ENCODE data around the gene GLIS2.

Gene GLIS2

GRCh38 chr16:4273858-4274311, 42.0 kb upstream of the GLIS2 start:
- POLR2A ChIA-PET = interaction anchor here (1.0 kb wide), 1 partner anchor 11 kb away, joined by 4 read pairs; no protein-coding TSS in a partner anchor
- no peaks in the 10 kb centered on the region for H3K27me3 ChIP-seq (replicated peaks in 2 of 5; ENCODE audit: control insufficient read depth in 4 of 5, insufficient read depth in 5 of 5, low read length in 4 of 5)
- peaks cover 0 to 27% (median 24%) of the 10 kb centered on the region in 4 experiments for H3K4me1 ChIP-seq (ENCODE audit: control extremely low read depth in 1 of 4, control insufficient read depth in 4 of 4, insufficient read depth in 4 of 4, low read length in 3 of 4)
- H3K4me3 ChIP-seq (ENCODE audit: control insufficient read depth in 1 of 7, extremely low read depth in 1 of 7, insufficient read depth in 4 of 7, low read depth in 2 of 7, low read length in 6 of 7) = peak overlapping the region; percentile 45 to 93 (median 79)
- CTCF ChIA-PET = interaction anchor here (0.7 to 3.0 kb wide), 11 partner anchors 11 to 64 kb away, joined by 3 to 15 read pairs (median 4); no protein-coding TSS in a partner anchor
- peak; percentile 85 to 88 (median 86) for DNase-seq
- no peaks in the 10 kb centered on the region for H3K9me3 ChIP-seq (ENCODE audit: control extremely low read depth in 1 of 5, control insufficient read depth in 4 of 5, insufficient read depth in 2 of 5, low read depth in 1 of 5, low read length in 4 of 5)
- peak overlapping the region; percentile 25 to 76 for H3K27ac ChIP-seq (ENCODE audit: insufficient read depth in 1 of 2, low read depth in 1 of 2, low read length in 2 of 2, poor library complexity in 1 of 2, severe bottlenecking in 2 of 2)
- 0% methylated on average over 18 of the region's 25 CpGs for WGBS (ENCODE audit: insufficient coverage)
- H3K36me3 ChIP-seq (ENCODE audit: control insufficient read depth in 4 of 4, insufficient read depth in 4 of 4, low read length in 3 of 4) = no peaks in the 10 kb centered on the region

GRCh38 chr16:4275861-4276260, 40.0 kb upstream of the GLIS2 start:
- 98% methylated on average over 6 of the region's 6 CpGs for WGBS (ENCODE audit: insufficient coverage)
- POLR2A ChIA-PET = no interaction called here
- Histone ChIP-seq H3K4me1 (ENCODE audit: control extremely low read depth in 1 of 4, control insufficient read depth in 4 of 4, insufficient read depth in 4 of 4, low read length in 3 of 4) (peaks cover 0 to 19% (median 16%) of the 10 kb centered on the region in 4 experiments), H3K27ac (ENCODE audit: insufficient read depth in 1 of 2, low read depth in 1 of 2, low read length in 2 of 2, poor library complexity in 1 of 2, severe bottlenecking in 2 of 2) (no peak overlapping the region), H3K9me3 (ENCODE audit: control extremely low read depth in 1 of 5, control insufficient read depth in 4 of 5, insufficient read depth in 2 of 5, low read depth in 1 of 5, low read length in 4 of 5) (peaks cover 0 to 2% (median 0%) of the 10 kb centered on the region in 5 experiments), H3K36me3 (ENCODE audit: control insufficient read depth in 4 of 4, insufficient read depth in 4 of 4, low read length in 3 of 4) (no peaks in the 10 kb centered on the region), H3K27me3 (replicated peaks in 2 of 5; ENCODE audit: control insufficient read depth in 4 of 5, insufficient read depth in 5 of 5, low read length in 4 of 5) (no peaks in the 10 kb centered on the region), H3K4me3 (ENCODE audit: control insufficient read depth in 1 of 7, extremely low read depth in 1 of 7, insufficient read depth in 4 of 7, low read depth in 2 of 7, low read length in 6 of 7) (no peak overlapping the region)
- no peak for DNase-seq
- CTCF ChIA-PET = interaction anchor here (0.5 to 3.4 kb wide), 5 partner anchors 10 to 116 kb away, joined by 3 to 9 read pairs (median 4); no protein-coding TSS in a partner anchor

- Histone ChIP-seq H3K27me3 (replicated peaks in 2 of 5; ENCODE audit: control insufficient read depth in 4 of 5, insufficient read depth in 5 of 5, low read length in 4 of 5) (no peaks in the 10 kb centered on the region), H3K27ac (ENCODE audit: insufficient read depth in 1 of 2, low read depth in 1 of 2, low read length in 2 of 2, poor library complexity in 1 of 2, severe bottlenecking in 2 of 2) (no peak overlapping the region), H3K4me3 (ENCODE audit: control insufficient read depth in 1 of 7, extremely low read depth in 1 of 7, insufficient read depth in 4 of 7, low read depth in 2 of 7, low read length in 6 of 7) (no peak overlapping the region), H3K4me1 (ENCODE audit: control extremely low read depth in 1 of 4, control insufficient read depth in 4 of 4, insufficient read depth in 4 of 4, low read length in 3 of 4) (peaks cover 0 to 10% (median 9%) of the 10 kb centered on the region in 4 experiments), H3K9me3 (ENCODE audit: control extremely low read depth in 1 of 5, control insufficient read depth in 4 of 5, insufficient read depth in 2 of 5, low read depth in 1 of 5, low read length in 4 of 5) (peaks cover 0 to 4% (median 0%) of the 10 kb centered on the region in 5 experiments), H3K36me3 (ENCODE audit: control insufficient read depth in 4 of 4, insufficient read depth in 4 of 4, low read length in 3 of 4) (no peaks in the 10 kb centered on the region)
- WGBS (ENCODE audit: insufficient coverage) = 95% methylated on average over 2 of the region's 2 CpGs
- no peak for DNase-seq
- CTCF ChIA-PET = interaction anchor here (3.4 kb wide), 1 partner anchor 24 kb away, joined by 9 read pairs; no protein-coding TSS in a partner anchor
- POLR2A ChIA-PET = no interaction called here
Measured at GRCh38 chr16:4277987-4278513, 37.8 kb upstream of the GLIS2 start.

DNA sequence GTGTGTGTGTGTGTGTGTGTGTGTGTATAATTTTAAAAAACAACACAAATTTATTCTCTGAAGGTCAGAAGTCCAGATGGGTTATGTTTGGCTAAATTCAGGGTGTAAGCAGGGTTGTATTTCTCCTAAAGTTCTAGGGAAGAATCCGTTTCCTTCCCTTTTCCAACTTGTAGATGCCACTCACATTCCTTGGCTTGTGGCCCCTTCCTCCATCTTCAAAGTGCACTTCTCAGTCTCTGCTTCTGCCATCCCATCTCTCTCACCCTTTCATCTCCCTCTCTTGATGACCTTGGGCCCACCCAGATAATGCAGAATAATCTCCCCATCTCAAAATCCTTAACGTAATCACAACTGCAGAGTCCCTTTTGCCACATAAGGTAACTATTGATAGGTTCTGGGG, 35.2 kb upstream of the GLIS2 start:
- no CpG with 5 or more reads among the region's 2 CpGs for WGBS (ENCODE audit: insufficient coverage)
- peaks cover 0 to 3% (median 0%) of the 10 kb centered on the region in 4 experiments for H3K4me1 ChIP-seq (ENCODE audit: control extremely low read depth in 1 of 4, control insufficient read depth in 4 of 4, insufficient read depth in 4 of 4, low read length in 3 of 4)
- H3K36me3 ChIP-seq (ENCODE audit: control insufficient read depth in 4 of 4, insufficient read depth in 4 of 4, low read length in 3 of 4) = no peaks in the 10 kb centered on the region
- DNase-seq = no peak
- ChIA-PET POLR2A (no interaction called here), CTCF (no interaction called here)
- H3K9me3 ChIP-seq (ENCODE audit: control extremely low read depth in 1 of 5, control insufficient read depth in 4 of 5, insufficient read depth in 2 of 5, low read depth in 1 of 5, low read length in 4 of 5) = peaks cover 0 to 4% (median 0%) of the 10 kb centered on the region in 5 experiments
- H3K4me3 ChIP-seq (ENCODE audit: control insufficient read depth in 1 of 7, extremely low read depth in 1 of 7, insufficient read depth in 4 of 7, low read depth in 2 of 7, low read length in 6 of 7) = no peak overlapping the region
- no peak overlapping the region for H3K27ac ChIP-seq (ENCODE audit: insufficient read depth in 1 of 2, low read depth in 1 of 2, low read length in 2 of 2, poor library complexity in 1 of 2, severe bottlenecking in 2 of 2)
- H3K27me3 ChIP-seq (replicated peaks in 2 of 5; ENCODE audit: control insufficient read depth in 4 of 5, insufficient read depth in 5 of 5, low read length in 4 of 5) = no peaks in the 10 kb centered on the region

DNA sequence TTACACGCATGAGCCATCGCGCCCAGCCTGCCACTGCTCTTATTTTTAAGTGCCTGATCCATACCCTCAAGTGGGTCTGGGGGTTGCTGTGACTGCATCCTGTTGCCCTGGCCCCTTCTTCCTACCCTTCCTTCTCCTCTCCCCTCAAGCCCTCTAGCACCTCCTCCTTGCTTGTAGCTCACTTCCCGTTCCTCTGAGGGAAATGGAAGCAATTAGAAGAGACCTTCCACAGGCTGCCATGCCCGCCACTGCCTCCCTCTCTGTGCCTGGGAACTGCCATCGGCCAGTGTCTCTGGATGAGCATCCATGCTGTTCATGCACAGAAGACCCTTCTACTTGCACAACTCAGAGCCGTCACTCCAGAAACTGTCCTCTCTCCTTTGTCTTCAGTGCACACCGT, 32.4 kb upstream of the GLIS2 start:
- no peak overlapping the region for H3K4me3 ChIP-seq (ENCODE audit: control insufficient read depth in 1 of 7, extremely low read depth in 1 of 7, insufficient read depth in 4 of 7, low read depth in 2 of 7, low read length in 6 of 7)
- POLR2A ChIA-PET = no interaction called here
- WGBS (ENCODE audit: insufficient coverage) = 87% methylated on average over 8 of the region's 8 CpGs

DNA sequence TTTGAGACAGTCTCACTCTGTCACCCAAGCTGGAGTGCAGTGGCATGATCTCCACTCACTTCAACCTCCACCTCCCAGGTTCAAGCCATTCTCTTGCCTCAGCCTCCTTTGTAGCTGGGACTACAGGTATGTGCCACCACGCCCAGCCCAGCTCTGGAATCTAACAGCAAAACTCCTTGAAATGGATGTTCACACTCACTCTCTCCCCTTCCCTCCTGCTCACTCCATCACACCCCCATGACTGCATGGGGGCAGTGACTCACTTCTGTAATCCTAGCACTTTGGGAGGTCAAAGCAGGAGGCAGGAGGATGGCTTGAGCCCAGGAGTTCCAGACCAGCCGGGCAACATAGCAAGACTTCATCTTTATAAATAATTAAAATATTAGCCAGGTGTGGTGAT, 31.9 kb upstream of the GLIS2 start:
- ChIA-PET POLR2A (interaction anchor here (0.6 to 1.5 kb wide), 2 partner anchors 10 to 138 kb away, joined by 4 read pairs; no protein-coding TSS in a partner anchor), CTCF (interaction anchor here (0.7 to 11.1 kb wide), 5 partner anchors 13 to 110 kb away, joined by 3 to 132 read pairs (median 4); no protein-coding TSS in a partner anchor)

More for the DNA sequence above, 32.4 kb upstream of the GLIS2 start:
- peaks cover 0 to 8% (median 2%) of the 10 kb centered on the region in 4 experiments for H3K4me1 ChIP-seq (ENCODE audit: control extremely low read depth in 1 of 4, control insufficient read depth in 4 of 4, insufficient read depth in 4 of 4, low read length in 3 of 4)
- no peak overlapping the region for H3K27ac ChIP-seq (ENCODE audit: insufficient read depth in 1 of 2, low read depth in 1 of 2, low read length in 2 of 2, poor library complexity in 1 of 2, severe bottlenecking in 2 of 2)
- no peaks in the 10 kb centered on the region for H3K27me3 ChIP-seq (replicated peaks in 2 of 5; ENCODE audit: control insufficient read depth in 4 of 5, insufficient read depth in 5 of 5, low read length in 4 of 5)
- CTCF ChIA-PET = interaction anchor here (1.1 to 11.1 kb wide), 4 partner anchors 17 to 110 kb away, joined by 3 to 132 read pairs (median 46); no protein-coding TSS in a partner anchor
- no peaks in the 10 kb centered on the region for H3K36me3 ChIP-seq (ENCODE audit: control insufficient read depth in 4 of 4, insufficient read depth in 4 of 4, low read length in 3 of 4)
- DNase-seq = no peak
- H3K9me3 ChIP-seq (ENCODE audit: control extremely low read depth in 1 of 5, control insufficient read depth in 4 of 5, insufficient read depth in 2 of 5, low read depth in 1 of 5, low read length in 4 of 5) = peaks cover 0 to 4% (median 0%) of the 10 kb centered on the region in 5 experiments

GRCh38 chr16:4285167-4285566, 30.7 kb upstream of the GLIS2 start:
- ChIA-PET CTCF (interaction anchor here (1.6 to 11.1 kb wide), 4 partner anchors 10 to 85 kb away, joined by 4 to 132 read pairs (median 47); no protein-coding TSS in a partner anchor), POLR2A (interaction anchor here (1.5 kb wide), 1 partner anchor 11 kb away, joined by 4 read pairs; no protein-coding TSS in a partner anchor)
- no peak for DNase-seq
- H3K27ac ChIP-seq (ENCODE audit: insufficient read depth in 1 of 2, low read depth in 1 of 2, low read length in 2 of 2, poor library complexity in 1 of 2, severe bottlenecking in 2 of 2) = no peak overlapping the region
- H3K9me3 ChIP-seq (ENCODE audit: control extremely low read depth in 1 of 5, control insufficient read depth in 4 of 5, insufficient read depth in 2 of 5, low read depth in 1 of 5, low read length in 4 of 5) = peaks cover 0 to 4% (median 0%) of the 10 kb centered on the region in 5 experiments
- H3K27me3 ChIP-seq (replicated peaks in 2 of 5; ENCODE audit: control insufficient read depth in 4 of 5, insufficient read depth in 5 of 5, low read length in 4 of 5) = no peaks in the 10 kb centered on the region
- WGBS (ENCODE audit: insufficient coverage) = 92% methylated on average over 9 of the region's 10 CpGs
- H3K4me1 ChIP-seq (ENCODE audit: control extremely low read depth in 1 of 4, control insufficient read depth in 4 of 4, insufficient read depth in 4 of 4, low read length in 3 of 4) = peaks cover 0 to 10% (median 3%) of the 10 kb centered on the region in 4 experiments
- no peaks in the 10 kb centered on the region for H3K36me3 ChIP-seq (ENCODE audit: control insufficient read depth in 4 of 4, insufficient read depth in 4 of 4, low read length in 3 of 4)
- no peak overlapping the region for H3K4me3 ChIP-seq (ENCODE audit: control insufficient read depth in 1 of 7, extremely low read depth in 1 of 7, insufficient read depth in 4 of 7, low read depth in 2 of 7, low read length in 6 of 7)

More for the DNA sequence above, 31.9 kb upstream of the GLIS2 start:
- Histone ChIP-seq H3K9me3 (ENCODE audit: control extremely low read depth in 1 of 5, control insufficient read depth in 4 of 5, insufficient read depth in 2 of 5, low read depth in 1 of 5, low read length in 4 of 5) (peaks cover 0 to 4% (median 0%) of the 10 kb centered on the region in 5 experiments), H3K27ac (ENCODE audit: insufficient read depth in 1 of 2, low read depth in 1 of 2, low read length in 2 of 2, poor library complexity in 1 of 2, severe bottlenecking in 2 of 2) (no peak overlapping the region), H3K27me3 (replicated peaks in 2 of 5; ENCODE audit: control insufficient read depth in 4 of 5, insufficient read depth in 5 of 5, low read length in 4 of 5) (no peaks in the 10 kb centered on the region), H3K36me3 (ENCODE audit: control insufficient read depth in 4 of 4, insufficient read depth in 4 of 4, low read length in 3 of 4) (no peaks in the 10 kb centered on the region), H3K4me3 (ENCODE audit: control insufficient read depth in 1 of 7, extremely low read depth in 1 of 7, insufficient read depth in 4 of 7, low read depth in 2 of 7, low read length in 6 of 7) (no peak overlapping the region), H3K4me1 (ENCODE audit: control extremely low read depth in 1 of 4, control insufficient read depth in 4 of 4, insufficient read depth in 4 of 4, low read length in 3 of 4) (peaks cover 0 to 10% (median 3%) of the 10 kb centered on the region in 4 experiments)
- DNase-seq = no peak
- no CpG with 5 or more reads among the region's 2 CpGs for WGBS (ENCODE audit: insufficient coverage)
